Large intestine (tissue), 3 donors: ENCODE measurements around the gene TFAM. TPM values are rescaled to one million over a fixed set of nuclear protein-coding genes. Genes with fewer than 3 reads are reported as not detected.

Source experiments
- DNase-seq, 2 donors: peaks; one replicate each; pipeline versions ENCODE4 v3.0.0 to v3.0.0-alpha.2; 2013
- H3K27ac ChIP-seq: one replicate; pipeline ENCODE4 v1.5.1; 2013; ENCODE audit warnings: low read length
- H3K27me3 ChIP-seq: 2 replicates; pipeline ENCODE4 v1.6.1; 2013; ENCODE audit warnings: low read length; ENCODE audit not compliant: control insufficient read depth, insufficient read depth
- H3K36me3 ChIP-seq: 2 replicates; pipeline ENCODE4 v1.6.1; 2013; ENCODE audit warnings: low read length; ENCODE audit not compliant: control insufficient read depth, insufficient read depth
- H3K4me1 ChIP-seq: one replicate; pipeline ENCODE4 v1.6.1; 2013; ENCODE audit warnings: low read length; ENCODE audit not compliant: control insufficient read depth, insufficient read depth
- H3K4me3 ChIP-seq: one replicate; pipeline ENCODE4 v1.5.1; 2013; ENCODE audit warnings: low read length
- H3K9me3 ChIP-seq: one replicate; pipeline ENCODE4 v1.6.1; 2013; ENCODE audit warnings: mild to moderate bottlenecking, low read depth, low read length, moderate library complexity; ENCODE audit not compliant: control insufficient read depth
- whole genome bisulfite sequencing: methylation state at CpG from one replicate; pipeline ENCODE4 v1.1.5; 2013; ENCODE audit warnings: low lambda C conversion rate; ENCODE audit not compliant: insufficient coverage; 5-methylcytosine and 5-hydroxymethylcytosine counted together
- polyA plus RNA-seq: library from polyadenylated mRNA; unstranded; fragments of 120-200 nt; gene quantifications from one replicate; pipeline ENCODE4 v1.2.1, GENCODE V29; 2013

The TFAM gene
- polyA plus RNA-seq, 1 donor, result 40.3 TPM

DNA sequence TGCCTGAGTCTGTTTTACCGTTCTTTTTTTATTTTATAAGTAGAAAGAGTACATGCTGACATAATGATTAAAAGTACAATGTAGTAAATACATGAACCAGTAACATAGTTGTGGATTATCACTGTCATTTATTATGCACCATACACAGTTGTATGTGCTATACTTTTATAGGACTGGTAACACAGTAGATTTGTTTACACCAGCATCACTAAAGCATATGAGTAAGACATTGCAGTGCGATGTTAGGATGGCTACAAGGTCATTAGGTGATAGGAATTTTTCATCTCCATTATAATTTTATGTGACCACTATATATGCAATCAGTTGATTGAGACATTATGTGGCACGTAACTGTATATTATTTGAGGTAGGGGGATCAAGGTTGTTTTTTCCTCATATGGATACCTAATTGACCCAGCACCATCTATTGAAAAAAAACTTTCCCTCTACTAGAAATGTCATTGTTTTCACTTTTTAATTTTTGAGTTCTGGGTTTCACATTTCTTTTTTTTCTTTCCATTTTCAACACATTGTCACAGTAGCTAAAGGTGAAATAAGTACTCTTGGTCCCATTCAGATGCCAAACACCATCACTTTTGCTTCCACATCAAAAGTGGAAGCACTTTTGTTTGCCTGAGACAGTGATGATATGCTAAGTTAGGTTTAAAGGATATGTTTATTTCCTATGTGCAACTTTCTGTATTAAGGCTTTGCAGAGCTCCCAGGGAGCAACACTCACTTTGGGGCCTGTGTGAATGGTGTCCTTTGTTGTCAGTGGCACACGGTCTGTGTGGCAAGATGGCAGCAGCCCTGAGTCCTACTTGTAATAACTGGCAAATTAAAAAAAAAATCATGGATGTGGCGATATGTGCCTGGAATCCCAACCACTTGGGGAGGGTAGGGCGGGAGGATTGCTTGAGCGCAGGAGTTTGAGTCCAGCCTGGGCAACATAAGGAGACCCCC lies 33.3 kb upstream of the TFAM start:
- Histone ChIP-seq H3K4me1 (no peaks in the 10 kb centered on the region), H3K27me3 (no peaks in the 10 kb centered on the region), H3K36me3 (no peaks in the 10 kb centered on the region), H3K9me3 (no peaks in the 10 kb centered on the region), H3K4me3 (no peak overlapping the region), H3K27ac (no peak overlapping the region)
- WGBS, result 100% methylated on average over 1 of the region's 7 CpGs
- DNase-seq, result no peak

DNA sequence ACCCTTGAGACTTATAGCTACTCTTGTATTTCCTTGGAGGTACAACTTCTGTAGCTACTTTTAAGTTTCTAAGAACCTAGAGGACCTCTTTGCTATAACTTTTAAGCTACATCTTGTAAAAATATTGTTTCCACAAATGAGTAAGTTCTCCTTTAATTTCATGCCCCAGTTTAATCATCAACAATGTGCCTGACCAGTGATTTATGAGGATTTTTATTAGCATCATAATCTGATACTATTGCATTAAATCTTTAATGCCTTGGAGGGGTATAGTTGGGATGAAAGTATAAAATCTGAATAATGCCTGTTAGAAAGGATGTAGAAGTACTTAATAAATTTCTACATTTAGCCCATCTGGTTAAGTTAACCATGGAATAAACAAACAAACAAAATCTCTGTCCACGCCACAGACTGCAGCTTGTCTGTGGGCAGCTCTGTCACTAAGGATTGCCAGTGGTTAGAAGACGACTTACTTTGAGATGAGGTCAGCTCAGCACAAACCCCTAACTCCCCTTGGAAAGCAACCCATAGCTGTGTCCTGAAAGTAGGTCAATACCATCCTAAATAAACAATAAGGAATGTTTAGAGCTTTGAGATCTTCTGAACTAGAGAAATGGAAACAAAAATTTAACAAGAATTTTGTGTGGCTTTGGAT lies 32.1 kb upstream of the TFAM start:
- DNase-seq, result no peak
- Histone ChIP-seq H3K4me1 (no peaks in the 10 kb centered on the region), H3K27ac (no peak overlapping the region), H3K4me3 (no peak overlapping the region), H3K36me3 (no peaks in the 10 kb centered on the region), H3K9me3 (no peaks in the 10 kb centered on the region), H3K27me3 (no peaks in the 10 kb centered on the region)
- no CpG with 5 or more reads among the region's 2 CpGs for WGBS

GRCh38 chr10:58356756-58357155 lies 28.5 kb upstream of the TFAM start:
- WGBS, result 50% methylated on average over 1 of the region's 2 CpGs
- Histone ChIP-seq H3K27me3 (no peaks in the 10 kb centered on the region), H3K9me3 (no peaks in the 10 kb centered on the region), H3K27ac (no peak overlapping the region), H3K4me3 (no peak overlapping the region), H3K4me1 (no peaks in the 10 kb centered on the region), H3K36me3 (no peaks in the 10 kb centered on the region)
- DNase-seq, result no peak

GRCh38 chr10:58358314-58358933 lies 26.8 kb upstream of the TFAM start:
- Histone ChIP-seq H3K4me1 (no peaks in the 10 kb centered on the region), H3K27me3 (no peaks in the 10 kb centered on the region), H3K9me3 (no peaks in the 10 kb centered on the region), H3K36me3 (no peaks in the 10 kb centered on the region), H3K27ac (no peak overlapping the region), H3K4me3 (no peak overlapping the region)
- 60% methylated on average over 1 of the region's 4 CpGs for WGBS
- DNase-seq, result peak in 1 of 2 donors; percentile 10

DNA sequence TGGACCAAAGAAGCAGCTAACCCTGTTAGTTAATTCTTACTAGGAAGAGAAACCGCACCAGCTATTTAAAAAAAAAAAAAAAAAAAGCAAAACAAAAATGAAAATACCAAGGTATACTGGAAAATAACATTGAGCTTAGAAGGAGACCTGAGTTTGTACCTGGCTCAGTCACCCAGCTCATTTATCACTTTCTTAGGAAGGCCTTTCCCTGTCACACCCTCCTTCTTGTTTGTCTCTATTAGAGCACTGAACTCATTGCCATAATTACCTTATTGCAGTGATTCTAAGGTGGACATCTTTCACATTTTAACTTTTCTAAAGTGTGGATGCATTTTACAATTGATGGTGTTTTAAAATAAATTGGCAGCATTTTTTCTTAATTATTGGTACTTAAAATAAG lies 26.3 kb upstream of the TFAM start:
- DNase-seq, result no peak
- no peaks in the 10 kb centered on the region for H3K36me3 ChIP-seq
- no peaks in the 10 kb centered on the region for H3K4me1 ChIP-seq
- H3K4me3 ChIP-seq, result no peak overlapping the region
- H3K9me3 ChIP-seq, result no peaks in the 10 kb centered on the region
- no CpG with 5 or more reads among the region's 1 CpG for WGBS
- no peaks in the 10 kb centered on the region for H3K27me3 ChIP-seq
- H3K27ac ChIP-seq, result no peak overlapping the region

DNA sequence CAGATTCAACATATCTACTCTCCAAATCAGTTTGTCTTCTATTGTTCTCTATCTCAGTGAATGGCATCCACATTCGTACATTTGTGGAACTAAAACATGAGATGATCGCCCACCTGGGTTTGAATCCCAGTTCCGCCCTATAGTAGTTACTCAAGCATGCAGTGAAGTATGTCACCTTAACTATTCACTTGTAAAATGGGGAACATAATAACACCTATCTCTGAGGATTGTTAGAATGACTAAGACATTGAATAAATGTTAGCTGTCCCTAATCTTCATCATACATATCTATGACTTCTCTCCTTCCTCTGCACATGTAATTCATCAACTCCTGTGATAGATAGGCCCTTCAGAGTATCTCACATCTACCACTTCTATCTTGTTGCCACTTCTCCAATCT lies 25.7 kb upstream of the TFAM start:
- H3K27ac ChIP-seq, result no peak overlapping the region
- H3K4me3 ChIP-seq, result no peak overlapping the region
- no peaks in the 10 kb centered on the region for H3K9me3 ChIP-seq
- no peaks in the 10 kb centered on the region for H3K4me1 ChIP-seq
- peaks cover 2% of the 10 kb centered on the region for H3K36me3 ChIP-seq
- DNase-seq, result no peak
- WGBS, result no CpG with 5 or more reads among the region's 3 CpGs
- H3K27me3 ChIP-seq, result no peaks in the 10 kb centered on the region

- DNase-seq, result no peak
- Histone ChIP-seq H3K27me3 (no peaks in the 10 kb centered on the region), H3K4me1 (no peaks in the 10 kb centered on the region), H3K4me3 (no peak overlapping the region), H3K36me3 (peaks cover 5% of the 10 kb centered on the region), H3K9me3 (no peaks in the 10 kb centered on the region), H3K27ac (no peak overlapping the region)
- 93% methylated on average over 3 of the region's 9 CpGs for WGBS
Observed at GRCh38 chr10:58360412-58361004, 24.7 kb upstream of the TFAM start.

DNA sequence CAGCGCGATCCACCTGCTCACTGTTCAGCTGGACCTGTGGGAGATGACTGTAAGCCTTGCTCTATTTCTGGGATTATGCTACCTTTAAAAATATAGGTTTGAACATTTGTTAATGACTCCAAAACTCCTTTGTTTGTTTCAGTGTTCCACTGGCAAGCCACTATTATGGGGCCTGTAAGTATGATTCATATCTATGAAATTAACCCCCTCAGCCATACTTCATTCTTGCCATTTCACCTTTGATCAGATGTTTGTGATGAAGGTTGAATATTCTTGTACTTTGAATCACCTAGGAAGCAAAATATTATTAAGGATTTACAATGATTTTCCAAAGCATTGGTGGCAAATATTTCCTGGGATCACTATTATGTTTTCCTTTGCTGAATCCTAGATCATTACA lies 23.9 kb upstream of the TFAM start:
- no peak overlapping the region for H3K27ac ChIP-seq
- H3K4me1 ChIP-seq, result no peaks in the 10 kb centered on the region
- H3K9me3 ChIP-seq, result no peaks in the 10 kb centered on the region
- no peak for DNase-seq
- H3K36me3 ChIP-seq, result peaks cover 5% of the 10 kb centered on the region
- H3K27me3 ChIP-seq, result no peaks in the 10 kb centered on the region
- H3K4me3 ChIP-seq, result no peak overlapping the region
- no CpG with 5 or more reads among the region's 2 CpGs for WGBS

GRCh38 chr10:58362027-58362789 lies 23.0 kb upstream of the TFAM start:
- Histone ChIP-seq H3K27me3 (no peaks in the 10 kb centered on the region), H3K4me1 (no peaks in the 10 kb centered on the region), H3K4me3 (no peak overlapping the region), H3K36me3 (peaks cover 5% of the 10 kb centered on the region), H3K9me3 (no peaks in the 10 kb centered on the region), H3K27ac (no peak overlapping the region)
- no peak for DNase-seq
- WGBS, result no CpG with 5 or more reads among the region's 1 CpG

DNA sequence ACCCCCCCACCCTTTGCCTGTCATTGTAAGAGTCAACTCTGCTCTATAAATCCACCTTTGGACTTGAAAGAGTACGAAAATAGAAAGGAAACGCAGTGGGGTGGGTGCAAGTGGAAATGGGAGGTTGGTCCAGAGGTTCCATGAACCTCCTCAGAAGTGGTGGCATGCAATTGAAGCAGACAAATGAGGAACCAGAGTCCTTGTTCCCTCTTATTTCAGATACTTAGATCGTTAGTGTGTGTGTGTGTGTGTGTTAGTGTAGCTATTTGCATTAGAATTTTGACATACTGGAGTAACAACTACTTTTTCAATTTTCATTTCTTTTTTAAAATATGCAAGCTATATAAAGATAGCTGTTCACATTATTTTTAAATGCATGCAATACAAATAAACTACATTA lies 18.1 kb upstream of the TFAM start:
- Histone ChIP-seq H3K27ac (no peak overlapping the region), H3K4me3 (no peak overlapping the region), H3K36me3 (peaks cover 5% of the 10 kb centered on the region), H3K27me3 (no peaks in the 10 kb centered on the region), H3K4me1 (no peaks in the 10 kb centered on the region), H3K9me3 (no peaks in the 10 kb centered on the region)
- DNase-seq, result no peak
- WGBS, result no CpG with 5 or more reads among the region's 3 CpGs
